ENCODE measurements around the gene TSPAN32.

Gene TSPAN32

GRCh38 chr11:2304506-2305139 lies 2.8 kb downstream of the TSPAN32 start:
- DNase-seq, result no peak

DNA sequence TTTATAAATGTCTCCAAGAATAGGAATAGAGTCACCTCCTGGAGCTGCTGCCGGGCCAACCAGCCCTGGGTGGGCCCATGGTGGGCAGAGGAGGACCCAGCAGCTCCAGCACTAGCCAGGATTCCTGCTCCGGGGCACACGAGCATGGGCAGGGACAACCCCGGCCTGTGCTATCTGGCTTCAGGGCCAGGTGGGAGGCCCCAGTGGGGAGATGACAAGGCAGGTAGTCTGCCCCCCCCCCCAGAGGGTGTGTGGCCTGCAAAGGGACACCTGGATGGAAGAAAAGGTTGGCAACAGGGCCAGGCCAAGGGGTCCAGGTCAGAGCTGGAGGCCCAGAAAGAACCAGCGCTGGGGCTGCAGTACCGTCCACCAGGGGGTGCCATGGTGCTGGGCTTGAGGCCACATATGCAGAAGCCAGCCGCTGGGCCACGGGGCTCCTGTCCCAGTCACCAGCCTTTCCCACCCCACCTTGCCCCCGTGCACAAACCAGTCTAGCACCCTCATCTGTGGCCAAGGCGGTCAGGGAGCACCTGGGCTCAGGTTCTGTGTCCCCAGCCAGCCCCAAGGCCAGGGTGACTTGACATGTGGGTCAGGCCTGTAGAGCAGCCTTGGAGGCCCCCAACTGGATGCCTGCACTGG lies 3.4 kb downstream of the TSPAN32 start:
- peak; percentile 81 to 83 for DNase-seq

GRCh38 chr11:2305788-2306451 lies 4.1 kb downstream of the TSPAN32 start:
- DNase-seq, result peak in 1 of 2 donors; percentile 26

- no peak for DNase-seq
Observed at GRCh38 chr11:2306452-2306823, 4.6 kb downstream of the TSPAN32 start.

- no peak for DNase-seq
Observed at GRCh38 chr11:2306877-2307500, 5.2 kb downstream of the TSPAN32 start.

DNA sequence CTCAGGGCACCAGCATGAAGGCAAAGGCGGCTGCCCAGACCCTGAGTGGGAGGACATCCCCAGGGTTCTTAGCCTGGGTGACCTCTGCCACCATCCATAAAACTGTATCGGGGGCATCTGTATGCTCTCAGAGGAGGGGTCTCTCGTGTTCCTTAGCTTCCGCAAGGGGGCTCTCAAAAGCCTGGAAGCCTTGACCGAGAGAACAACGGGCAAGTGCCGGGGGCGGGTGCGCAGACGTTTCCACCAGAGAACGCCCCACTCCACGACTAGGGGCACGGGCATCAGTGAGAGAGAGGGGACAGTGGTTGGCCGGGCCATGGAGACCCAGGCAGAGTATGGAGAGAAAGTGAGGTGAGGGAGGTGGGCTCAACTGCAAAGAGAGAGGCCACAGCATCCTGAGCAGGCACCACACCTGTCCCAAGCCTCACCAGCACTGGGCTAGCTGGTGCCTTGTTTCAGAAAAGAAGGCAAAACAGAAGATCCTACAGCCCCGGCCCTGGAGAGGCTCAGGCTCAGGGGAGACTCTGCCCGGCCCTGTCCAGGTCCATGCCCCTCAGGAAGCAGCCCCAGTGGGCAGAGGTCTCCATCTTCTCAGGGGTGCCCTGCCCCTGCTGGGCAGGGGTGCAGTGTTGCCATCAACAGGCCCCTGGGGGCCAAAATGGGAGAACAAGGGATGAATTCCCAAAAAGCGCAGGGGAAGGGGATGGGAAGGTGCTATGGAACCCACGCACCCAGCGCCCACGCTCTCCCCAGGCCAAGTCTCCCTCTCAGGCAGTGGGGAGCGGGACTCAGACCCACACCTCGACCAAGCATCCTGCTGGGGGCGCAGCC lies 5.9 kb downstream of the TSPAN32 start:
- no peak for DNase-seq

- no peak for DNase-seq
Observed at GRCh38 chr11:2308713-2309112, 6.9 kb downstream of the TSPAN32 start.

DNA sequence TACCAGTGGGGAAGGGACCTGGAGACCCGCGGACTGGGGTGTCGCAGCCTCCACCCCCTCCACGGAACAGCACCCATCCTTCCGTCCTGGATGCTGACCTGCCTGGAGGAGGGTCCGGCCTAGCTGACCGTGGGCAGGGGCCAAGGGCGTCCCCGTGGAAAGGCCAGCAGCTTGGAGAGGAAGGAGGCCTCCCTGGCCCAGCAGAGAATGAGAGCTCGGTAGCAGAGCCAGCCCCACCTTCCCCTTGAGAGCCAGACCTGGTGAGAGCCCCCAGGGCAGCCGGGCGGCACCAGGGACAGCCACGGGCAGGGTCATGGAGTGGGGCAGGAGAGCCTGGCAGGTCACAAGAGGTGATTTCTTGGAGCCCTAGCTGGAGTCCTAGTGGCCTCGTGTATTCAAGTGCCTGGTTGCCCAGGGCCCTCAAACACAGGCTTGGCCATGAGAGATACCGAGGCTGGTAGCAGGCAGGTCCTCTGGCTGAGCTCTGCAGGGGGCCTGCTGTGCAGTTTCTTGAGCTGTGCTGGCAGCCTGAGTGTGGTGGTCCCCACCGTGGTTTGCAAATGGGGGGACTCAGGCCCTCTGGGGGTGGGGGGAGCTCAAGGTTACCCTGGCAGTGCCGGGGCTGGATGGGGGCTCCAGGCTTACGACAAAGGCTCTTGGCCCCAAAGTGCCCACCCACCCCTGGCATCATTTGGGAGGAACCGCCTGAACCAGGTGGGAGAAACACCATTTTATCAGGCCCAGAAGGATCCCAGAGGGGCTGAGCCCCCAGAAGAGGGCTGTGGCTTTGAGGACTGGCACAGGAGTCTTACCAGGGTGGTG lies 7.6 kb downstream of the TSPAN32 start:
- DNase-seq, result no peak

- no peak for DNase-seq
Observed at GRCh38 chr11:2310073-2310785, 8.4 kb downstream of the TSPAN32 start.

DNA sequence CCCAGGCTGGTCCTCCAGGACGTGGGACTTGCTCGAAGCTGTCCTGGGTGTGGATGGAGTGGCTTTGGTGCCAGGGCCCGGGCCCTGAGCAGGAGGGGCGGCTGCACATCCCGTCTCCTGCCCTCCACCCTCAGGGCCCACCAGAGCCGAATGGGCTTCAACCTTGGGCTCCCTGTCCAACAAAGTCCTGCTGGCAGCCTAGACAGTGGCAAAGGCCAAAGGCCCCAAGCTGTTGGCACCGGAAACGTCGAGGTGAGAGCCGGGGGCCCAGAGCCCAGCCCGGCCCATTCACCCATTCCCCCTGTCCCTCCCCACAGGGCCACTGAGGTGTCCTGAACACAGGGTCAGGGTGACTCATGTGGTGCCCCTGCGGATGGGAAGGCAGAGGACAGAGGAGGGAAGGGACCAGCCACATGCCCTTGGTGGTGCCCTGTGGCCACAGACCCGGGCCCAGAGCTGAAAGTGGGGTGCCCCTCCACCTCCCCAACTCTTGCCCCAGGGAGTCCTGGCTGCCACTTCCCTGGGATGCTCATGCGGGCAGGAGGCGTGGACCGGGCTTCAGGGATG lies 9.1 kb downstream of the TSPAN32 start:
- DNase-seq, result no peak

DNA sequence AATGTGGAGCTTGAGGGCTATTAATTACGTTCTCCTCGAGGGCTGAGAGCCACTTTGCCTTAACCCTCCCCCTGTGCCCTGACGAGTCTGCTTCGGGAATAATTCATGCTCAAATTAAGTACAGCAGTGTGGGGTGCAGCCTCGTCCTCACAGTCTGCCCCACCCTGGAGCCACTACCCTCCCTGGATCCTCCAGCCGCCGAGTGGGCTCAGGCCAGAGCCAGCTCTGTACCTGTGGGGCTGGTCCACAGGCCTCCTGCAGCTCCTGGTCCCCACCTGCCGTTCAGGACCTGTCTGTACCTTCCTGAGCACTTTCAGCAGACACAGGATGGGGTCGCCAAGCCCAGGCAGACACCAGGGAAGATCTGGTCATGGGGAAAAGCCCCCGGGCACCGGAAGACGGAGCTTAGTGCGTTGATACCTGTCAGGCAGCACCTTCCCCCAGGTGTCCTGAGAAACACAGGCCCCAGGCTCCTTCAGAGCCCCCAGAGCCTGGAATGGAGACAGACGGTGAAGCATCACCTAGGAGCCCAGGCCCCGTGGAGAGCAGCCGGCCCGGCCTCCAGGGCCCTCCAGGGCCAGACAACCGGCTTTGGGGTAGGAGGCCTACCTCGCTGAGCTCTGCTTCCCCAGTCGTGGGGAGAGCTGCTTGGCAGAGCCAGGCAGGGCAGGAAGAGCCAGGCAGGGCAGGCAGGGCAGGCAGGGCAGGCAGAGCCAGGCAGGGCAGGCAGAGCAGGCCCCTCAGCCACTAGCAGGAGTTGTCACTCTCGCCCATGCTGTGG lies 9.7 kb downstream of the TSPAN32 start:
- no peak for DNase-seq

- DNase-seq, result no peak
Observed at GRCh38 chr11:2312232-2313042, 10.6 kb downstream of the TSPAN32 start.

DNA sequence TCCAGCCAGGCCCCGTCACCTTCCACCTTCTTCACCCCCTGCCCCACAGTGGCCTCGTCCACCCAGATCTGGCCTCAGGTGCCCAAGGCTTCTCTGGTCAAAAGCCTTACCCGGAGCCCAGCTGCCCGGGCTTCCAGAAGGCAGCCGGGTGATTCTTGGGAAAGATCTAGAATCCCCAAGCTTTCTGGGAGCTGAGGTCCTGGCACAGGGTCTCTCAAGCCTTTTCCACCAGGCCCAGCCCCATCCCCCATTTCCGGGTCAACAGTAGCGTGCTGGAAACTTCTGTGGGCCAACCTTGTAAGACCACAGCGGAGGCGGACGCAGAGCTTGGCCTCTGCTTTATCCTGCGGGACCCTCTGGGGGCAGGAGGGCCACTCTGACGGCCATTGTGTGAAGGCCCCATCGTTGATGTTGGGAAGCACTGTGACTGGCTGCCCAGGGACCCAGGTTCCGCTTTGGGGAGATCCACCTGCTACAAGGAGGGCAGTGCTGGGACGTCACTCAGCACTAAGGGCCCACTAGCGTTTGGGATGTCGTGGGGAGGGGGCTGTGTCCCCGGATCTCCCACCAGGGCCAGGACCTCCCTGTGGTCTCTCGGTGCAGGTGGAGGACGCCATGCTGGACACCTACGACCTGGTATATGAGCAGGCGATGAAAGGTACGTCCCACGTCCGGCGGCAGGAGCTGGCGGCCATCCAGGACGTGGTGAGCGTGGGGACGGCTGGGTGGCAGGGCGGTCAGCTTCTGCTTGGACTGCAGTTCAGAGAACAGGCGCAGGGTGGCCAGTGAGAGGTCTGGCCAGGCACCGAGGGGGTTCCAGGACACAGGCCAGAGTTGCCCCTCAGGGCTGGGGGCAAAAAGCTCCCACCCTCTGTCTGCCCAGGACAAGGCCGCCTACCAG lies 11.5 kb downstream of the TSPAN32 start:
- no peak for DNase-seq

GRCh38 chr11:2314136-2314524 lies 12.3 kb downstream of the TSPAN32 start:
- no peak for DNase-seq

GRCh38 chr11:2314525-2315394 lies 12.9 kb downstream of the TSPAN32 start:
- DNase-seq, result no peak

GRCh38 chr11:2315395-2316168 lies 13.8 kb downstream of the TSPAN32 start:
- DNase-seq, result no peak

All from CD4-positive, alpha-beta T cell treated with Interleukin-4 for 1 hour (primary cell).